MCF 10A (cell line): ENCODE data around the gene CCIN. TPM values are rescaled to one million over a fixed set of nuclear protein-coding genes. Genes with fewer than 3 reads are reported as not detected.

Source experiments
- BruUV-seq: library from RNA; stranded (reverse); fragments of 400-500 nt; replicated peaks from 2 replicates; lab custom pipeline; 2021; lab: Mats Ljungman, UMichigan
- CTCF ChIA-PET: fragments of 300-600 bp; sonication (Branson Sonifier 250); formaldehyde crosslinking; extraction: SDS; loops from one replicate; lab custom pipeline; 2021; ENCODE audit warnings: antibody characterized with exemption, inconsistent platforms; lab: Yijun Ruan, JAX
- POLR2A ChIA-PET: fragments of 300-600, 350-650 bp; sonication (Branson Sonifier 250); formaldehyde crosslinking; extraction: SDS; loops from one replicate; lab custom pipeline; 2020; ENCODE audit warnings: antibody characterized with exemption, inconsistent platforms; lab: Yijun Ruan, JAX
- DNase-seq: peaks from one replicate; pipeline ENCODE4 v3.0.0-alpha.2; 2018; ENCODE audit not compliant: unreplicated experiment
- H3K27ac Mint-ChIP-seq: one replicate; pipeline ENCODE4 v1.8.0; 2022; ENCODE audit warnings: mild to moderate bottlenecking, low read depth, mixed read lengths; ENCODE audit not compliant: unreplicated experiment
- H3K27me3 Mint-ChIP-seq: one replicate; pipeline ENCODE4 v1.8.0; 2022; ENCODE audit warnings: mixed read lengths; ENCODE audit not compliant: insufficient read depth, unreplicated experiment
- H3K36me3 Mint-ChIP-seq: one replicate; pipeline ENCODE4 v1.8.0; 2022; ENCODE audit warnings: mild to moderate bottlenecking, moderate library complexity, mixed read lengths; ENCODE audit not compliant: insufficient read depth, unreplicated experiment
- H3K4me1 Mint-ChIP-seq: one replicate; pipeline ENCODE4 v1.8.0; 2022; ENCODE audit warnings: mixed read lengths; ENCODE audit not compliant: insufficient read depth, unreplicated experiment
- H3K4me3 Mint-ChIP-seq: one replicate; pipeline ENCODE4 v1.8.0; 2022; ENCODE audit warnings: mild to moderate bottlenecking, moderate library complexity, mixed read lengths; ENCODE audit not compliant: unreplicated experiment
- H3K9me3 Mint-ChIP-seq: one replicate; pipeline ENCODE4 v1.8.0; 2022; ENCODE audit warnings: mixed read lengths; ENCODE audit not compliant: unreplicated experiment
- intact Hi-C: fragments of 100-400 bp; cut with micrococcal nuclease; formaldehyde crosslinking; loops from 2 replicates; pipeline ENCODE4 v1.14.1; 2022
- total RNA-seq: library from RNA; stranded (reverse); gene quantifications from 2 replicates; pipeline ENCODE4 v1.2.3, GENCODE V29; 2022
- TF ChIP-seq, protein P1 (sequence below): fragments of 200-600 bp; IDR thresholded peaks from one replicate; pipeline ENCODE4 v1.8.0; 2022; ENCODE audit warnings: antibody characterized with exemption, mild to moderate bottlenecking; ENCODE audit not compliant: unreplicated experiment

Gene CCIN
- total RNA-seq, 1 experiment from 2014 or later, result not detected

DNA sequence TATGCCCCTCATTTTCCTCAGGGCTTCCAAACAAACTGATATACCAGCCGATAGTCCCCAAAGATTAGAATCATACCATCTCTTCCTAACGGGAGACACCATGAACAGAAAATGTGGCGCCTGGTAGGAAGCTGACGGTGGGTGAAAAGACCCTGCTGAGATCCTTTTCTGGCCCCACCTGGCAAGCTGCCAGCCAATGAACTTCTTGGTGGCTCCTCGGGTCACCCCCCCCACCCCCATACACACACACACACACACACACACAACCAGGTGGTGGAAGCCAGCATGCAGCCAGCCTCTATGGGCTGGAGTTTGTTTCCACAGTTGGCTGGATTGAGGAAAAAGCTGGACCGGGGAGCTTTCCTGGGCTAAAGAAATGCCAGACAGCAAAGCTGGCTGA is 4.8 kb upstream of the CCIN start:
- no peaks in the 10 kb centered on the region for H3K27me3 Mint-ChIP-seq
- H3K4me3 Mint-ChIP-seq, result no peak overlapping the region
- POLR2A ChIA-PET, result interaction anchor here (0.9 kb wide), 1 partner anchor 46 kb away, joined by 3 read pairs; no protein-coding TSS in a partner anchor
- no peaks in the 10 kb centered on the region for H3K36me3 Mint-ChIP-seq
- peaks cover 8% of the 10 kb centered on the region for H3K4me1 Mint-ChIP-seq
- no TSS peak for BruUV-seq
- no peak overlapping the region for H3K27ac Mint-ChIP-seq
- no peak for DNase-seq
- intact Hi-C loops, result no loop called here
- CTCF ChIA-PET, result interaction anchor here (0.5 to 9.4 kb wide), 15 partner anchors 9 to 307 kb away, joined by 3 to 106 read pairs (median 3); partner anchors contain the start of gene CLTA
- TF ChIP-seq, protein P1, sequence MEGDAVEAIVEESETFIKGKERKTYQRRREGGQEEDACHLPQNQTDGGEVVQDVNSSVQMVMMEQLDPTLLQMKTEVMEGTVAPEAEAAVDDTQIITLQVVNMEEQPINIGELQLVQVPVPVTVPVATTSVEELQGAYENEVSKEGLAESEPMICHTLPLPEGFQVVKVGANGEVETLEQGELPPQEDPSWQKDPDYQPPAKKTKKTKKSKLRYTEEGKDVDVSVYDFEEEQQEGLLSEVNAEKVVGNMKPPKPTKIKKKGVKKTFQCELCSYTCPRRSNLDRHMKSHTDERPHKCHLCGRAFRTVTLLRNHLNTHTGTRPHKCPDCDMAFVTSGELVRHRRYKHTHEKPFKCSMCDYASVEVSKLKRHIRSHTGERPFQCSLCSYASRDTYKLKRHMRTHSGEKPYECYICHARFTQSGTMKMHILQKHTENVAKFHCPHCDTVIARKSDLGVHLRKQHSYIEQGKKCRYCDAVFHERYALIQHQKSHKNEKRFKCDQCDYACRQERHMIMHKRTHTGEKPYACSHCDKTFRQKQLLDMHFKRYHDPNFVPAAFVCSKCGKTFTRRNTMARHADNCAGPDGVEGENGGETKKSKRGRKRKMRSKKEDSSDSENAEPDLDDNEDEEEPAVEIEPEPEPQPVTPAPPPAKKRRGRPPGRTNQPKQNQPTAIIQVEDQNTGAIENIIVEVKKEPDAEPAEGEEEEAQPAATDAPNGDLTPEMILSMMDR, result no peak
- no peaks in the 10 kb centered on the region for H3K9me3 Mint-ChIP-seq

- CTCF ChIA-PET, result interaction anchor here (0.5 to 9.4 kb wide), 12 partner anchors 9 to 308 kb away, joined by 3 to 106 read pairs (median 4); partner anchors contain the start of gene CLTA
- DNase-seq, result no peak
- POLR2A ChIA-PET, result interaction anchor here (0.7 kb wide), 1 partner anchor 309 kb away, joined by 3 read pairs; no protein-coding TSS in a partner anchor
- Mint-ChIP-seq H3K27ac (no peak overlapping the region), H3K36me3 (no peaks in the 10 kb centered on the region), H3K9me3 (no peaks in the 10 kb centered on the region), H3K27me3 (no peaks in the 10 kb centered on the region), H3K4me1 (peaks cover 8% of the 10 kb centered on the region), H3K4me3 (no peak overlapping the region)
- BruUV-seq, result no TSS peak
- intact Hi-C loops, result no loop called here
- TF ChIP-seq, protein P1, result no peak
These were observed 4.2 kb upstream of the CCIN start for GRCh38 chr9:36164989-36165388.

DNA sequence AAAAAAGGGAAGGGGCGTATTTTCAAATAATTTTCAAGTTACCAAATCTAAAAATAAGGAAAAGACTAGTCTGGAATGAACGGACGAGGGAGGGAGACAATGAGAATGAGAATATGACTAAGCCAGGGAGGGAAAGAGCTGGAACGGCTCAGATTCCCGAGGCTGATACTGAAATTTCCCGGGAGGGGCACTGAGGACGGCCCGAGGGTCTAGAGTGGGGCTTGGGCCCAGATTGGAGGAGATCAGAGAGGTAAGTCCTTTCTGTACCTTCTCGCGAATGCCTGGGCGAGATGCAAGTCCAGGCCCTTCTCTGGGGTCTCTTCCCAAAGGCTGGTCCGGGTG is 3.4 kb upstream of the CCIN start:
- no peak overlapping the region for H3K4me3 Mint-ChIP-seq
- H3K27ac Mint-ChIP-seq, result no peak overlapping the region
- intact Hi-C loops, result loop anchor here (1.0 kb wide), 3 partner anchors 24 to 157 kb away; no protein-coding TSS in a partner anchor
- H3K27me3 Mint-ChIP-seq, result no peaks in the 10 kb centered on the region
- H3K4me1 Mint-ChIP-seq, result peaks cover 8% of the 10 kb centered on the region
- no peaks in the 10 kb centered on the region for H3K9me3 Mint-ChIP-seq
- DNase-seq, result no peak
- BruUV-seq, result no TSS peak
- ChIA-PET CTCF (interaction anchor here (0.6 to 9.4 kb wide), 22 partner anchors 10 to 1253 kb away, joined by 3 to 106 read pairs (median 6); partner anchors contain the start of gene CLTA), POLR2A (interaction anchor here (0.7 to 2.4 kb wide), 2 partner anchors 25 to 310 kb away, joined by 3 to 15 read pairs; partner anchors contain the start of gene CLTA)
- no peaks in the 10 kb centered on the region for H3K36me3 Mint-ChIP-seq
- TF ChIP-seq, protein P1, result no peak

GRCh38 chr9:36166168-36166927 is 2.8 kb upstream of the CCIN start:
- no peaks in the 10 kb centered on the region for H3K36me3 Mint-ChIP-seq
- no TSS peak for BruUV-seq
- TF ChIP-seq, protein P1, result peak; percentile 90
- H3K9me3 Mint-ChIP-seq, result no peaks in the 10 kb centered on the region
- peak; percentile 72 for DNase-seq
- H3K27ac Mint-ChIP-seq, result no peak overlapping the region
- H3K4me1 Mint-ChIP-seq, result peaks cover 3% of the 10 kb centered on the region
- intact Hi-C loops, result loop anchor here (1.0 kb wide), 3 partner anchors 25 to 158 kb away; no protein-coding TSS in a partner anchor
- POLR2A ChIA-PET, result interaction anchor here (0.6 to 2.4 kb wide), 4 partner anchors 11 to 63 kb away, joined by 3 to 15 read pairs (median 4); partner anchors contain the start of gene CLTA
- no peaks in the 10 kb centered on the region for H3K27me3 Mint-ChIP-seq
- peak overlapping the region; percentile 63 for H3K4me3 Mint-ChIP-seq
- CTCF ChIA-PET, result interaction anchor here (0.6 to 9.4 kb wide), 39 partner anchors 8 to 1252 kb away, joined by 3 to 106 read pairs (median 4); partner anchors contain the start of gene CLTA
